T-helper 1 cell treated with Interleukin-12 subunit alpha and Interleukin-12 subunit beta and Interleukin-4 antibody, amounts not matched to agents 30 ng/mL and 1 ng/mL, for 36 hours (primary cell): ENCODE data around the gene RAD51B. TPM values are rescaled to one million over a fixed set of nuclear protein-coding genes. Genes with fewer than 3 reads are reported as not detected.
"Not testable (repeated sequence)": the region's sequence is repeated elsewhere in the genome, so short reads cannot be mapped to it uniquely, and the experiment has no call there.

ENCODE experiments used
- intact Hi-C: fragments of 100-400 bp; cut with micrococcal nuclease; formaldehyde crosslinking; loops from one replicate; pipeline ENCODE4 v1.15.1; 2024
- total RNA-seq: library from RNA; stranded (reverse); gene quantifications from 2 replicates; pipeline ENCODE4 v1.2.3, GENCODE V29; 2022

Gene RAD51B
- total RNA-seq, 1 donor from 2014 or later, result 24.4 TPM

GRCh38 chr14:68244262-68244980, 424.8 kb downstream of the RAD51B start:
- intact Hi-C loops, result no loop called here

DNA sequence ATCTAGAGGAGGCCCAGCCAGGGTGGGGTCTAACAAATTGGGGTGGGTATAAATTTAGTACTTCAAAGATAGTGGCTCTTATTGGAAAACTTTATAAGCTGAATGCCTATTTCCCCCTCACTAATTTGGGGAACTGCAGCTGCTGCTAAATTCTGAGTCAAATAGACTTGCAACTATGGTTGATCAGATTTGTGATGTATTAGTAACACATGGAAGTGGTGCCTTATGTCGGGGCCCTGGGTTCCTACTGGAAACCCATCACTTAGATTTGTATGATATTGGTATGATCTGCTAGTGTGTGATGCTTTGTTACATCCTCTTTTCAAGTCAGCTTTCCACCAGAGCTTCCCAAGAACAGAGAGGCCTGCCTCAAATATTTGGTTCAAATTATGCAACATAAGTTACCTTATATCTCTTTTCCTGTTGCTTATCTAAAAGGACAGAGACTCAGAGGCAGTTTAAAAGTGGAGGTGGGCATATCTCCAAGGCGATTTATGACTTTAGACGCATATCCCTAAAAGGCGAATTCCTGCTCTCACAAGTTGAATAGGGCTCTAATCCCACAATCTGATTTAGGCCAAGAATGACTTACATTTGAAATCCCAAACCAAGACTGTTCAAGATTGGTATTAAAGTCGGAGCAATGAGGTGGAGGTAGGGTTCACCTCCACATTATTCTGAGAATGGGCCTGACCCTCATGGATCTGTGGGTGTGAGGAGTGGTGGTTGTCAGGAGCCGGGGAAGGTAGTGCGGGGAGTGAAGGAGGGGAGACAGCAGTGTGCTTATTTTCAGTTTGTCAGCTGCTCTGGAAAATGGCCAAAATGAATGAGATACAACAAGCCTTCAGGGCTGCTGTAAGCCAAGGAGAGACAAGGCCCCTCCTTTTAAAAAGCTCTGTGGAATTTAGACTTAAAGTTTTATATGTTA, 425.8 kb downstream of the RAD51B start:
- intact Hi-C loops, result loop anchor here (5.0 kb wide), 4 partner anchors 303 to 487 kb away; no protein-coding TSS in a partner anchor

- intact Hi-C loops, result loop anchor here (5.0 kb wide), 4 partner anchors 304 to 486 kb away; no protein-coding TSS in a partner anchor
Observed at GRCh38 chr14:68246074-68246785, 426.7 kb downstream of the RAD51B start.

DNA sequence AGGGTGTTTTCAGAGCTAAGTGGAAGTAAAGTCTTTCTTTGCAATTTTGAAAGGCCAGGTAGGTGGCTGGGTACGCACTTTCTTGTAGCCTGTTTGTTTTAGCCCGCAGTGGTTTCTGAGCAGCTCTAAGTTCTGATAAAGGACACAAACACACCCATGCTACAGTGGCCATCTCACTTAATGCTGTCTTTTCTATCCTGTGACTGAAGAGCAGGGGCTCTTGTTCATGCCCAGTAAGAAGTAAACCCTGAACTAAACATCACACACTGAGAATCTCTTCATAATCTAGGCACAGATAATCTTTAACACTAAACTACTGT, 427.2 kb downstream of the RAD51B start:
- intact Hi-C loops, result loop anchor here (5.0 kb wide), 4 partner anchors 304 to 486 kb away; no protein-coding TSS in a partner anchor

DNA sequence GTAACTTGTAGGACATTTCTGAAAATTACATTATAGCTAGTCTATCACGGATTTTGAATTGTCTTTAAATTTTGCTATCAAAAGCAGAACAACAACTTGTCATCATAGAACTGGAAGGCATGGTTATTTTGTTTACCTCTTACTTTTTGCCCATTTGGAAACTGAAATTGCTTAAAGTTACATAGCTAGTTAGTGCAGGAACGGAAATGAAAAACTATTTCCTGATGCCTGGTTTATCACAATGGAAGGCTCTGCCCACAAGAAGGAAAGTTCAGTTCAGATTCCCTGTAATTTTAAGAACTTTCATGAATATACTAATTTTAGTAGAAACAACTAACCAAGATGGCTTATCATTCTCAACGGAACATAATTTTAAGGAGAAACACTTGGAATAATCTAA, 427.7 kb downstream of the RAD51B start:
- intact Hi-C loops, result loop anchor here (5.0 kb wide), 4 partner anchors 305 to 485 kb away; no protein-coding TSS in a partner anchor

DNA sequence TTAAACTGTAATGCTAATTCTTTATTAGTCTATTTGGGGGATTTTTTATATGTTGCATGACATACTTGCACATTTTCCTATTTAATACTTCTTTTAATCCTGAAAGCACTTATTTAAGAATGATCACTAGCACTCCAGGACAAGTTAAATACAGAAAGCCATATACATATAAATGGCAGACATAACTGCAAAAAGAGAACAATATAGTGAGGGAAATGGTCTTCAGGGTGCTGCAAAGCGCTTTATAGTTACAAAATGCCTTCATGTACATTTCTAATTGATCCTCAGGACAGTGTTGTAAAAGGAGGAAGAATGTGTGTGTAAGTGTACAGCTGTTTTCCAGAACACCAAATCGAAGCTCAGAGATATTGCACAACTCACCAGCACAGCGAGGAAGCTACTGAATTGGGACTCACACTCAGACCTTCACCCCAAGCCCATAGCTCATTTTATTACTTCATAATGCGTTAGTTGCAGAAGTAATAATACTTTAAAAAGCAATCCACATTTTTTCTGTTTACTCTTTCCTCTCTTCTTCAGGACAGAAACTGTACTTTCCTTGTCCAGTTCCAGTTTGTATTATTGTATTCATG, 428.2 kb downstream of the RAD51B start:
- intact Hi-C loops, result loop anchor here (1.0 to 5.0 kb wide), 10 partner anchors 35 to 597 kb away; no protein-coding TSS in a partner anchor

GRCh38 chr14:68248481-68249255, 429.1 kb downstream of the RAD51B start:
- intact Hi-C loops, result loop anchor here (1.0 to 5.0 kb wide), 11 partner anchors 34 to 596 kb away; no protein-coding TSS in a partner anchor

GRCh38 chr14:68249661-68250451, 430.3 kb downstream of the RAD51B start:
- intact Hi-C loops, result loop anchor here (1.0 to 5.0 kb wide), 6 partner anchors 33 to 482 kb away; no protein-coding TSS in a partner anchor

- intact Hi-C loops, result no loop called here
Observed at GRCh38 chr14:68250927-68251768, 431.6 kb downstream of the RAD51B start.

DNA sequence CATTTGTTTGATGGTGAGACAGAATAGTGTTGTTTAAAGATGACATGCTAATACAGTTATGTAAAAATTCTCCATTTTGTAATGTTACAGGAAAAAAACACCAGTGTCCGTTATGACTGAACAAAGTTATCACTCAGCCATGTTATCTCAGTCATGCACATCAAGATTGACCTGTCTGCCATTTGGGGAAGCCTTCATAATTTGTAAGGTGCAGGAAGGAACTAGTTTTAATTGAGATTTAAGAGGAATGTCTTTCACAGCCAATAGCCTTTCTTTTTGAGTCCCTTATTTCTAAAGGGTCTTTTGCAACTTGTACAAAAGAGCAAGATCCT, 432.2 kb downstream of the RAD51B start:
- intact Hi-C loops, result no loop called here

DNA sequence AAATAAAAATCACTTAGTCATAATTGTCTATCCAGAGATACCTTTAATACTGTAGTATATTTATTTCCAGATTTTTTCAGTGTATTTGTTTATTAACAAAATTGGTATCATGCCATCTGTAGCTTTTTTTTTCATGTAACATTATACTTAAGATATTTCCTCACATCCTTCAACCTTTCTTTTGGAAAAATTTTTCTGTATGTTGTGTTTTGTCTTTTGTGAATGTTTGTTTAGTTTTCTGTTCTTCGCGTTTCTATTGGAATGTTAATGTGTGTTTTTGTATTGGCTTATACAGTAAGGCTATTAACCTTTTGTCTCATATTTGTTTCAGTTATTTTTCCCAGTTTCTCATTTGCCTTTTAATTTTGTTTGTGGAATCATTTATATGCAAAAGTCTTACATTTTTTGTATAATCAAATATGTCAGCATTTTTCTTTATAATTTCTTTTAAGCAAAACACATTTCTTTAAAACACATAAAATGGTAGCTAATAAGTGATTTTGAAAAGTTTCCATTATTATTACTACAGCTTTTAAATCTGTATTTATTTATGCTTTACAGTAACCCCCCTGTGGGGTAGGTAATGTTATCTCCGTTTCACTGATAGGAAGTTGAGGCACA, 433.7 kb downstream of the RAD51B start:
- intact Hi-C loops, result no loop called here

DNA sequence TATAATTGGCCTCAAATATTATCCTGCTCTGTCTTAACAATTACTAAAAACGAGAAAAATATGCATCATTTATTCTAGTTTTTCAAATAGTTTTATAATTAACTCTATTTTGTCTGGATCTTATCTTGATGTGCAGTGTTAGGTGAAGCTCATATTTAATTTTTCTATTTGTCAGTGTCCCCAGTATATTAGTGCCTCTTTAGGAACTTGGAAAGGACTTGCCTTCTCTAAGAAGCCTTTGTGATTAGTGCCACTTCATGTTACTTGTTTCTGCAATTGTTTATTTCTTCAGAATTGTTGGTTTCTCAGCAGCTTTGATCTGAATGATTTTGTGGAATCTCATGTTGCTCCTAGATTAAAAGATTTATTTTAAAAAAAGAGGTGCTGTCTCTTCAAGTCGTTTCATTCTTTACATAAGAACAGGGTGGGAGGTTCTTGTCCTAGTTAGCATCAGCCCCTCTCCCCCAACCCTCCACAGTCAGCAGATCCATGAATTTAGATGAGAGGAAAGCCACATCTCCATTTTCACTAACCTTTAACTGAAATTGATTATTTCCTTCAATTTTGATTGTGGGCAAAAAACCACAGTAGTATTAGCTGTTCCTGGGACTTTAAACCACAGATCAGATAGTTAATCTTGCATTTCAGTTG, 434.4 kb downstream of the RAD51B start:
- intact Hi-C loops, result no loop called here

DNA sequence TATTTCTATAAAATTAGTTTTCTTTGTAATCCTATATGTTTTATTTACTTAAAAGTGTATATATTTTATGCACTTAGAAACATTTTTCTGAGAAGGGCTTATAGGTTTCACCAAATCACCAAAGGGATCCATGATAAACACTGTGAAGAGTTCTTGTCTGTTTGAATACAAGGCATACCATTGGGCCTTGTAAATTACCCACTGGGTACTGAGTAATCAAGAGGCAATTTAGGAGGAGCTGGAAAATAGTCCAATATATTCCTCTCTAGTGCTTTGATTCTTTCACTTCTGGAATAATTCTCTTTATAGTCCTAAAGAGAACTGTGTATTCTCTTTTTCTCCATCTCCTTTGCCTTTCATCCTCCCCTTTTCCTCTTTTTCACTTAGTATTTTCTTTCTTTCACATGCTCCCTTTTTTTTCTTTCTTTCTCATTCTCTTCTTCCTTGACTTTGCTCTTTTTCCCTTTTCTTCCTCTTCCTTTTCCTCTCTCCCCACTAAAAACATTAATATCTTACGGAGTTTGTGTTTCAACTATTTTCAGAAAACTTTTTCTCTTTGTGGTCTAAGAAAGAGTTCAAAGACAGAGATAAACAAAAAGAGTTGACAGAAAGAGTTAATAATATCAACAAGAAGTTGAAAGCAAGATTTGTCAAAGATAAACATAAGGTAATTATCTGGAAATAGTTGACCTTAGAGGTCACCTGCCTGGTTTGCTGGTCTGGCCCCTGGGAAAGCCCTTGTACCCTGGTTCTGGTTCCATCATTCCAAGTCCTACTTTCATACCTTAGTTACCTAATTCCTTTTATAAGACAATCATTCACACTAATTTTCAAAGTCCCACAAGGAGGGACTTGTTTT, 435.3 kb downstream of the RAD51B start:
- intact Hi-C loops, result no loop called here

DNA sequence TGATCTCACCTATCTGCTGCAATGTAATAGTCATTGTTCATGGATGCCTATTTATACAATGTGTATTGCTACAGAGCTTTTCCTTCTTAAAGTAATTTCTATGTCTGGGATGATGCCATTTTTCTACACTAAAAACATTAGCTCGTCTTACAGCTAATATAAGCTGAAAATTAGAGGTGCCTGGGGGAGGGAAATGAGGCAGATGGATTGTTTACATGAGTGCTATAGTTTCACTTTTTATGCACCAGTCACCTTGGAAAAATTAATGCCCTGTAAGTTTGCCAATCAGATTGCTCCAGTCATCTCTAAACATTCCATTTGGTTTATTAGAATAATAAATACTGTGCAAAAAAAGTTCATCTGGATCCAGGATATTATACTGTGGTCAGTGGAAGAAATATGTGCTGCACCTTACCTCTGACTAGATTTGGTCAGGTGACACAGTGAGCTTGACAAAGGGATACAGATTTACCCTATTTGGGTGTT, 436.2 kb downstream of the RAD51B start:
- intact Hi-C loops, result no loop called here

GRCh38 chr14:68257969-68258368, 438.4 kb downstream of the RAD51B start:
- intact Hi-C loops, result no loop called here

GRCh38 chr14:68258995-68259394, 439.4 kb downstream of the RAD51B start:
- intact Hi-C loops, result not testable (repeated sequence)
